ENCODE measurements around the gene RMRP. TPM values are rescaled to one million over a fixed set of nuclear protein-coding genes. Genes with fewer than 3 reads are reported as not detected.

Gene RMRP
- total RNA-seq, 1 experiment from 2014 or later = 13,506 TPM

DNA sequence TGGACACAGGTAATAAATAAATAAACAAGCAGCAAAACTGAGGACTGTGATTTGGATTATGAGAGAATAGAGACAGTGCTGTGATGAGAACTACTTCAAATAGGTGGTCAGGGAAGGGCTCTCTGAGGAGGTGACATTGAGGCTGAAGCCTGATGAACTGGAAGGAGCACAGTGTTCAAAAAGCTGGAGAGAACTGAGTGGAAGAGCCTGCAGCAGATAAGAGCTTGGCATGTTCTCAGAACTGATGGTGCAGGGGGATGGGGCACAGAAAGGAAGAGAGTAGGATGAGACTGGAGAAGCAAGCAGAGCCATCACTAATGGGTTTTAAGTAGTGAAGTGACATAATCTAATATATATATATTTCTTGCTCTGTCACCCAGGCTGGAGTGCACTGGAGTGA lies 43.1 kb upstream of the RMRP start:
- ChIA-PET POLR2A (ENCODE audit: unreplicated experiment) (no interaction called here), CTCF (no interaction called here)
- H3K9me2 ChIP-seq (ENCODE audit: insufficient read depth) = no peaks in the 10 kb centered on the region
- TF ChIP-seq, protein P1, sequence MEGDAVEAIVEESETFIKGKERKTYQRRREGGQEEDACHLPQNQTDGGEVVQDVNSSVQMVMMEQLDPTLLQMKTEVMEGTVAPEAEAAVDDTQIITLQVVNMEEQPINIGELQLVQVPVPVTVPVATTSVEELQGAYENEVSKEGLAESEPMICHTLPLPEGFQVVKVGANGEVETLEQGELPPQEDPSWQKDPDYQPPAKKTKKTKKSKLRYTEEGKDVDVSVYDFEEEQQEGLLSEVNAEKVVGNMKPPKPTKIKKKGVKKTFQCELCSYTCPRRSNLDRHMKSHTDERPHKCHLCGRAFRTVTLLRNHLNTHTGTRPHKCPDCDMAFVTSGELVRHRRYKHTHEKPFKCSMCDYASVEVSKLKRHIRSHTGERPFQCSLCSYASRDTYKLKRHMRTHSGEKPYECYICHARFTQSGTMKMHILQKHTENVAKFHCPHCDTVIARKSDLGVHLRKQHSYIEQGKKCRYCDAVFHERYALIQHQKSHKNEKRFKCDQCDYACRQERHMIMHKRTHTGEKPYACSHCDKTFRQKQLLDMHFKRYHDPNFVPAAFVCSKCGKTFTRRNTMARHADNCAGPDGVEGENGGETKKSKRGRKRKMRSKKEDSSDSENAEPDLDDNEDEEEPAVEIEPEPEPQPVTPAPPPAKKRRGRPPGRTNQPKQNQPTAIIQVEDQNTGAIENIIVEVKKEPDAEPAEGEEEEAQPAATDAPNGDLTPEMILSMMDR (conservative IDR thresholded peaks at IDR 0.05) = no peak
- TF ChIP-seq EZH2 (IDR thresholded peaks at IDR 0.05; ENCODE audit: low read depth) = no peak
- H3K4me2 ChIP-seq = no peak overlapping the region
- H3K4me1 ChIP-seq (replicated peaks; ENCODE audit: insufficient read depth) = no peaks in the 10 kb centered on the region
- no peak overlapping the region for H2AFZ ChIP-seq
- no peak overlapping the region for H3K27ac ChIP-seq
- H3K79me2 ChIP-seq (ENCODE audit: low read depth) = no peaks in the 10 kb centered on the region
- H3F3A ChIP-seq (ENCODE audit: insufficient read depth, low read depth) = no peaks in the 10 kb centered on the region
- no peak overlapping the region for H3K4me3 ChIP-seq
- H3K36me3 ChIP-seq (ENCODE audit: low read depth) = no peaks in the 10 kb centered on the region
- no peaks in the 10 kb centered on the region for H3K9me3 ChIP-seq (ENCODE audit: insufficient read depth, low read depth)
- no peaks in the 10 kb centered on the region for H4K20me1 ChIP-seq (ENCODE audit: insufficient read depth)
- intact Hi-C loops (cut with micrococcal nuclease; ENCODE audit: unreplicated experiment) = no loop called here
- BruUV-seq (replicated peaks) = no TSS peak
- no peak for DNase-seq
- H3K27me3 ChIP-seq (ENCODE audit: insufficient read depth, low read depth) = no peaks in the 10 kb centered on the region

DNA sequence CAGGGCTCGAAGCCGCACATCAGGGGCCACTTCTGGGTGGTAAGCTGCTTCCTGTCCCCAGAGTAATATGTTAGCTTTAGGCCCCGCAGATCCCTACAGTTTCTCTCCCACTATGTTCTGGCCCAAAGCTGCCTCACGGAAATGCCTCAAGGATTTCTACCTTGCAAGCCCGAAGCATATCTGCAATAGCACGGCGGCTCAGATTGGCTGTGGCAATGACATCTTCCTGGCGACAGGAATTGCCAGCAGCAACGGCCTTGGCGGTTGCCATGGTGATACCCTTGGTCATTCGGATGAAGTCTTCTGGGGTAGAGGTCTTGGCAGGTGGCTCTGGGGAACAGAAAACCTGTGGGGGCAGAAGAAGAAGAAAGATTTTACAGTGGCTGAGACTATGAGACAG lies 42.2 kb upstream of the RMRP start:
- no peaks in the 10 kb centered on the region for H3K27me3 ChIP-seq (ENCODE audit: insufficient read depth, low read depth)
- no TSS peak for BruUV-seq (replicated peaks)
- TF ChIP-seq EZH2 (IDR thresholded peaks at IDR 0.05; ENCODE audit: low read depth) = no peak
- TF ChIP-seq, protein P1 (conservative IDR thresholded peaks at IDR 0.05) = no peak
- intact Hi-C loops (cut with micrococcal nuclease; ENCODE audit: unreplicated experiment) = no loop called here
- no peaks in the 10 kb centered on the region for H4K20me1 ChIP-seq (ENCODE audit: insufficient read depth)
- H3K27ac ChIP-seq = no peak overlapping the region
- no peaks in the 10 kb centered on the region for H3K36me3 ChIP-seq (ENCODE audit: low read depth)
- no peak for DNase-seq
- H3K79me2 ChIP-seq (ENCODE audit: low read depth) = no peaks in the 10 kb centered on the region
- no peaks in the 10 kb centered on the region for H3K9me3 ChIP-seq (ENCODE audit: insufficient read depth, low read depth)
- no peak overlapping the region for H2AFZ ChIP-seq
- H3K4me1 ChIP-seq (replicated peaks; ENCODE audit: insufficient read depth) = no peaks in the 10 kb centered on the region
- H3K4me2 ChIP-seq = no peak overlapping the region
- no peaks in the 10 kb centered on the region for H3F3A ChIP-seq (ENCODE audit: insufficient read depth, low read depth)
- H3K9me2 ChIP-seq (ENCODE audit: insufficient read depth) = no peaks in the 10 kb centered on the region
- POLR2A ChIA-PET (ENCODE audit: unreplicated experiment) = no interaction called here
- CTCF ChIA-PET = no interaction called here
- H3K4me3 ChIP-seq = no peak overlapping the region

DNA sequence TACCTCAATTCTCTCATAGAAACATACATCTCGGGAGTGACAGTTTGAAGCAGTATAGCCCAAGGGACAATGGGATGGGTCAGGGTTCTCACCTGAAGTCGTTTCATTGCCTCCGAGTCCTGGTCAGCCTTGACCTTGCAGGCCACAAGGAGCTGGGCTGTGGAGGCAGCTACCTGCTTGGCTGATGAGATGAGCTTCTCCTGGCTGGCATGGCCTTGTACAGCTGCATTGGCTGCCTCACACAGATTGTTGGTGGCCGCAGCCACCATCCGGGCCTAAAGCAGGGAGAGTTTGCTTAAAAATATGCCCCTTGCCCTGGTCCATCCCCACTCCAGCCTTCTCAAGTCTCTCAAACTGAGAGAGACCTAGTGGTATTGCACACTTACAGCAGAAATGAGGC lies 40.4 kb upstream of the RMRP start:
- ChIA-PET CTCF (no interaction called here), POLR2A (ENCODE audit: unreplicated experiment) (interaction anchor here (0.7 kb wide), 1 partner anchor 25 kb away, joined by 4 read pairs; the partner anchor contains the start of gene CA9)
- no peaks in the 10 kb centered on the region for H3K9me3 ChIP-seq (ENCODE audit: insufficient read depth, low read depth)
- no peaks in the 10 kb centered on the region for H4K20me1 ChIP-seq (ENCODE audit: insufficient read depth)
- no peaks in the 10 kb centered on the region for H3K9me2 ChIP-seq (ENCODE audit: insufficient read depth)
- no peak overlapping the region for H3K27ac ChIP-seq
- no peak overlapping the region for H3K4me3 ChIP-seq
- H3K4me1 ChIP-seq (replicated peaks; ENCODE audit: insufficient read depth) = no peaks in the 10 kb centered on the region
- H3K79me2 ChIP-seq (ENCODE audit: low read depth) = no peaks in the 10 kb centered on the region
- intact Hi-C loops (cut with micrococcal nuclease; ENCODE audit: unreplicated experiment) = loop anchor here (5.0 kb wide), 1 partner anchor 41 kb away; the partner anchor contains the start of genes CCDC107 and RMRP
- H2AFZ ChIP-seq = no peak overlapping the region
- no peaks in the 10 kb centered on the region for H3K36me3 ChIP-seq (ENCODE audit: low read depth)
- TF ChIP-seq EZH2 (IDR thresholded peaks at IDR 0.05; ENCODE audit: low read depth) = no peak
- TF ChIP-seq, protein P1 (conservative IDR thresholded peaks at IDR 0.05) = no peak
- H3K27me3 ChIP-seq (ENCODE audit: insufficient read depth, low read depth) = no peaks in the 10 kb centered on the region
- no peak overlapping the region for H3K4me2 ChIP-seq
- no peaks in the 10 kb centered on the region for H3F3A ChIP-seq (ENCODE audit: insufficient read depth, low read depth)
- DNase-seq = no peak
- no TSS peak for BruUV-seq (replicated peaks)

Measured in PC-9 (cell line).